K562 (cell line): ENCODE measurements around the gene TMEM273. TPM values are rescaled to one million over a fixed set of nuclear protein-coding genes. Genes with fewer than 3 reads are reported as not detected.

ENCODE experiments used
- BACH1 ChIP-seq: fragments of 200-800 bp; sonication (Bioruptor generic); IDR thresholded peaks from 2 replicates; pipeline ENCODE4 v1.6.1; 2016; ENCODE audit warnings: missing genetic modification characterization, missing compliant biosample characterization
- C11orf30 ChIP-seq: fragments of 450-650 bp; IDR thresholded peaks from 2 replicates; pipeline ENCODE4 v1.6.1; 2016; ENCODE audit warnings: low read depth, mild to moderate bottlenecking
- CCNT2 ChIP-seq: IDR thresholded peaks from 2 replicates; pipeline ENCODE4 v1.6.1; 2011; ENCODE audit warnings: borderline replicate concordance, low read depth, mild to moderate bottlenecking, moderate library complexity, mixed read lengths, low read length; ENCODE audit not compliant: insufficient read length; ENCODE audit errors: extremely low read depth
- MBD2 ChIP-seq: sonication (generic); IDR thresholded peaks from 2 replicates; pipeline ENCODE4 v1.6.1; 2016; ENCODE audit warnings: low read depth, borderline replicate concordance
- NCOA4 ChIP-seq: fragments of 450-650 bp; IDR thresholded peaks from 2 replicates; pipeline ENCODE4 v1.6.1; 2018; ENCODE audit warnings: mild to moderate bottlenecking; ENCODE audit not compliant: partially characterized antibody
- NFIX ChIP-seq: fragments of 250-450 bp; sonication (Bioruptor Pico); IDR thresholded peaks from 2 replicates; pipeline ENCODE4 v1.4.0; 2020; ENCODE audit warnings: low read depth, mild to moderate bottlenecking, moderate library complexity
- NONO ChIP-seq, 2 experiments: fragments of 200-400 bp in 1 of 2; fragments of 450-650 bp in 1 of 2; formaldehyde crosslinking in 1 of 2; IDR thresholded peaks; 2 replicates each; pipeline ENCODE4 v1.6.1; 2017; ENCODE audit warnings: low read depth in 2 of 2, mild to moderate bottlenecking in 2 of 2, moderate library complexity in 2 of 2, low read length in 1 of 2
- SNIP1 ChIP-seq: fragments of 450-650 bp; IDR thresholded peaks from 2 replicates; pipeline ENCODE4 v1.7.1; 2017; ENCODE audit warnings: low read depth, mild to moderate bottlenecking
- SRSF7 ChIP-seq: fragments of 200-400 bp; formaldehyde crosslinking; optimal IDR thresholded peaks from 2 replicates; pipeline ENCODE3; 2017; ENCODE audit warnings: mild to moderate bottlenecking, low read depth, low read length
- U2AF1 ChIP-seq: fragments of 200-400 bp; formaldehyde crosslinking; optimal IDR thresholded peaks from 2 replicates; pipeline ENCODE3; 2017; ENCODE audit warnings: mild to moderate bottlenecking, low read depth, low read length, moderate library complexity
- ZNF263 ChIP-seq: sonication (generic); formaldehyde crosslinking; IDR thresholded peaks from 2 replicates; pipeline ENCODE4 v1.8.0; 2022; ENCODE audit warnings: mild to moderate bottlenecking, missing genetic modification reagents, borderline replicate concordance
- polyA plus RNA-seq, 8 experiments: library from polyadenylated mRNA; depleted of rRNA in 4 of 8; stranded (reverse) in 5 of 8; unstranded in 3 of 8; fragments of >200 nt; fragmentation: Nextera tagmentation in 2 of 8; fragmentation: Illumina TruSeq in 1 of 8; extraction: Ambion mirVana in 2 of 8; extraction: Trizol in 1 of 8; gene quantifications; 2 replicates each; pipeline versions ENCODE4 v1.2.1 to v1.2.3, GENCODE V29; 2011 to 2014; ENCODE audit warnings: inconsistent platforms in 1 of 8, missing spikeins in 1 of 8
- total RNA-seq, 7 experiments: library from RNA; depleted of rRNA in 6 of 7; stranded (reverse); fragments of >200 nt in 6 of 7; fragmentation: Illumina TruSeq in 2 of 7; extraction: Trizol in 2 of 7; gene quantifications; 2 replicates each; pipeline versions ENCODE4 v1.2.1 to v1.2.3, GENCODE V29; 2011 to 2021; ENCODE audit warnings: low replicate concordance in 1 of 7
- TF ChIP-seq, protein P1 (sequence below): fragments of 450-650 bp; formaldehyde crosslinking; IDR thresholded peaks from 2 replicates; pipeline ENCODE4 v1.4.0; 2020; ENCODE audit warnings: mild to moderate bottlenecking, moderate library complexity
- TF ChIP-seq, protein P2 (sequence below): fragments of 450-650 bp; formaldehyde crosslinking; IDR thresholded peaks from 2 replicates; pipeline ENCODE4 v1.4.0; 2020; ENCODE audit warnings: mild to moderate bottlenecking
- TF ChIP-seq, protein P3 (sequence below), 2 experiments: fragments of 450-650 bp in 1 of 2; IDR thresholded peaks; 2 replicates each; pipeline ENCODE4 v1.6.1; 2011 to 2017; ENCODE audit warnings: low read depth in 2 of 2, antibody characterized with exemption in 1 of 2, borderline replicate concordance in 1 of 2, low read length in 1 of 2, mild to moderate bottlenecking in 1 of 2, mixed read lengths in 1 of 2; ENCODE audit not compliant: control insufficient read depth in 1 of 2
- TF ChIP-seq, protein P4 (sequence below): fragments of 200-800 bp; sonication (Bioruptor generic); IDR thresholded peaks from 2 replicates; pipeline ENCODE4 v1.6.1; 2017; ENCODE audit warnings: missing genetic modification characterization, missing compliant biosample characterization
- TF ChIP-seq, protein P5 (sequence below): fragments of 450-650 bp; IDR thresholded peaks from 2 replicates; pipeline ENCODE4 v1.6.1; 2016; ENCODE audit warnings: low read depth, mild to moderate bottlenecking, moderate library complexity

The TMEM273 gene
- total and polyA plus RNA-seq, 9 of the 15 experiments (the other 6 are each of a cell fraction or from before 2014, with no cell fraction given), result 39.2 to 131 (median 95.6) TPM

DNA sequence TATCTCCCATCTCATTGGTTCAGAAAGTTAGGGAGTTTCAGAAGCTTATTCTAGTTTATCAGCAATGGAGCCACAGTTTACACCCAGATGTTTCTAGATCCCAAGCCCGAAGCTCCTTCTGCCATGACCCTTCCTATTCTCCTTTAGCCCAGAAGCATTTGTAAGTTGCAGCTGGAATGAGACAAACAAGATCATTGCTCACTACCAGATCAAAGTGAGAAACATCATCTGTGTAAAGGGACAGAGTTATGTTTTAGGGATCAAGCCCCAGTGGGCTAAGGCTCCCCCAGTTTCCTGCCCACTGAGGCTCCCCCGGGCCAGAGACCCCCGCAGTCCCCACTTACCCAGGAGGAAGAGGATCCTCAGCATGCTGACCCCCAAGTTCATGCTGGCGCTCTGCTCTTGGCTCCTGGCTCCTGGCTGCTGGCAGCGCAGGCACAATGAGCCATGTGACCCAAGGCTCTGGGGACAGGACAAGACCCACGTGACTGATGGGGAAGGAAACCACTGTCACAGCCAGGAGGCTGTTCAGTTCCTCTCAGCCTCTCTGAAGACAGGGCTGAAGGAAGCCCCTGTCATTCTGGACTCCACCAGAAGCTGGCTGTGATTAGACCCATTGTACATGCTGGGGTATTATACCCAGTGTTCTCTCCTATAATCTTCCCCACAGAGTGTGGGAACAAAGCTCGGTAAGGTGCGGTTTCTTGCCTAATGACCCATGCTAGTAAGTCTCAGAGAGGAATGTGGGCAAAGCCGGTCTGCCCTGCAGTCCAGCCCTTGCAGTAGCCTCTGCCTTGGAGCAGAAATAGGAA, at the start of gene TMEM273 (continued):
- no peak for TF ChIP-seq MBD2
- TF ChIP-seq, protein P1, sequence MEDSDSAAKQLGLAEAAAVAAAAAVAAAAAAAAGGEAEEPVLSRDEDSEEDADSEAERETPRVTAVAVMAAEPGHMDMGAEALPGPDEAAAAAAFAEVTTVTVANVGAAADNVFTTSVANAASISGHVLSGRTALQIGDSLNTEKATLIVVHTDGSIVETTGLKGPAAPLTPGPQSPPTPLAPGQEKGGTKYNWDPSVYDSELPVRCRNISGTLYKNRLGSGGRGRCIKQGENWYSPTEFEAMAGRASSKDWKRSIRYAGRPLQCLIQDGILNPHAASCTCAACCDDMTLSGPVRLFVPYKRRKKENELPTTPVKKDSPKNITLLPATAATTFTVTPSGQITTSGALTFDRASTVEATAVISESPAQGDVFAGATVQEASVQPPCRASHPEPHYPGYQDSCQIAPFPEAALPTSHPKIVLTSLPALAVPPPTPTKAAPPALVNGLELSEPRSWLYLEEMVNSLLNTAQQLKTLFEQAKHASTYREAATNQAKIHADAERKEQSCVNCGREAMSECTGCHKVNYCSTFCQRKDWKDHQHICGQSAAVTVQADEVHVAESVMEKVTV (CRISPR knock-in tag), result peak; percentile 4; the same call in 1 of the 2 replicates
- TF ChIP-seq ZNF263, result no peak
- TF ChIP-seq, protein P2, sequence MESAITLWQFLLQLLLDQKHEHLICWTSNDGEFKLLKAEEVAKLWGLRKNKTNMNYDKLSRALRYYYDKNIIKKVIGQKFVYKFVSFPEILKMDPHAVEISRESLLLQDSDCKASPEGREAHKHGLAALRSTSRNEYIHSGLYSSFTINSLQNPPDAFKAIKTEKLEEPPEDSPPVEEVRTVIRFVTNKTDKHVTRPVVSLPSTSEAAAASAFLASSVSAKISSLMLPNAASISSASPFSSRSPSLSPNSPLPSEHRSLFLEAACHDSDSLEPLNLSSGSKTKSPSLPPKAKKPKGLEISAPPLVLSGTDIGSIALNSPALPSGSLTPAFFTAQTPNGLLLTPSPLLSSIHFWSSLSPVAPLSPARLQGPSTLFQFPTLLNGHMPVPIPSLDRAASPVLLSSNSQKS (CRISPR knock-in tag), result no peak
- TF ChIP-seq CCNT2, result no peak
- no peak for TF ChIP-seq NCOA4
- no peak for TF ChIP-seq BACH1 (tag)
- no peak for TF ChIP-seq U2AF1
- no peak for TF ChIP-seq NFIX (CRISPR knock-in tag)
- TF ChIP-seq C11orf30, result no peak
- no peak for TF ChIP-seq SNIP1
- no peak for TF ChIP-seq NONO (IDR thresholded peaks at IDR 0.05; ENCODE audit: low read depth in 2 of 2, low read length in 1 of 2)
- TF ChIP-seq, protein P3, sequence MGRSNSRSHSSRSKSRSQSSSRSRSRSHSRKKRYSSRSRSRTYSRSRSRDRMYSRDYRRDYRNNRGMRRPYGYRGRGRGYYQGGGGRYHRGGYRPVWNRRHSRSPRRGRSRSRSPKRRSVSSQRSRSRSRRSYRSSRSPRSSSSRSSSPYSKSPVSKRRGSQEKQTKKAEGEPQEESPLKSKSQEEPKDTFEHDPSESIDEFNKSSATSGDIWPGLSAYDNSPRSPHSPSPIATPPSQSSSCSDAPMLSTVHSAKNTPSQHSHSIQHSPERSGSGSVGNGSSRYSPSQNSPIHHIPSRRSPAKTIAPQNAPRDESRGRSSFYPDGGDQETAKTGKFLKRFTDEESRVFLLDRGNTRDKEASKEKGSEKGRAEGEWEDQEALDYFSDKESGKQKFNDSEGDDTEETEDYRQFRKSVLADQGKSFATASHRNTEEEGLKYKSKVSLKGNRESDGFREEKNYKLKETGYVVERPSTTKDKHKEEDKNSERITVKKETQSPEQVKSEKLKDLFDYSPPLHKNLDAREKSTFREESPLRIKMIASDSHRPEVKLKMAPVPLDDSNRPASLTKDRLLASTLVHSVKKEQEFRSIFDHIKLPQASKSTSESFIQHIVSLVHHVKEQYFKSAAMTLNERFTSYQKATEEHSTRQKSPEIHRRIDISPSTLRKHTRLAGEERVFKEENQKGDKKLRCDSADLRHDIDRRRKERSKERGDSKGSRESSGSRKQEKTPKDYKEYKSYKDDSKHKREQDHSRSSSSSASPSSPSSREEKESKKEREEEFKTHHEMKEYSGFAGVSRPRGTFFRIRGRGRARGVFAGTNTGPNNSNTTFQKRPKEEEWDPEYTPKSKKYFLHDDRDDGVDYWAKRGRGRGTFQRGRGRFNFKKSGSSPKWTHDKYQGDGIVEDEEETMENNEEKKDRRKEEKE (IDR thresholded peaks at IDR 0.05; ENCODE audit: borderline replicate concordance in 1 of 2, control insufficient read depth in 1 of 2, low read depth in 2 of 2, low read length in 1 of 2), result no peak
- no peak for TF ChIP-seq SRSF7
- TF ChIP-seq, protein P4, sequence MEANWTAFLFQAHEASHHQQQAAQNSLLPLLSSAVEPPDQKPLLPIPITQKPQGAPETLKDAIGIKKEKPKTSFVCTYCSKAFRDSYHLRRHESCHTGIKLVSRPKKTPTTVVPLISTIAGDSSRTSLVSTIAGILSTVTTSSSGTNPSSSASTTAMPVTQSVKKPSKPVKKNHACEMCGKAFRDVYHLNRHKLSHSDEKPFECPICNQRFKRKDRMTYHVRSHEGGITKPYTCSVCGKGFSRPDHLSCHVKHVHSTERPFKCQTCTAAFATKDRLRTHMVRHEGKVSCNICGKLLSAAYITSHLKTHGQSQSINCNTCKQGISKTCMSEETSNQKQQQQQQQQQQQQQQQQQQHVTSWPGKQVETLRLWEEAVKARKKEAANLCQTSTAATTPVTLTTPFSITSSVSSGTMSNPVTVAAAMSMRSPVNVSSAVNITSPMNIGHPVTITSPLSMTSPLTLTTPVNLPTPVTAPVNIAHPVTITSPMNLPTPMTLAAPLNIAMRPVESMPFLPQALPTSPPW, result no peak
- TF ChIP-seq, protein P5, sequence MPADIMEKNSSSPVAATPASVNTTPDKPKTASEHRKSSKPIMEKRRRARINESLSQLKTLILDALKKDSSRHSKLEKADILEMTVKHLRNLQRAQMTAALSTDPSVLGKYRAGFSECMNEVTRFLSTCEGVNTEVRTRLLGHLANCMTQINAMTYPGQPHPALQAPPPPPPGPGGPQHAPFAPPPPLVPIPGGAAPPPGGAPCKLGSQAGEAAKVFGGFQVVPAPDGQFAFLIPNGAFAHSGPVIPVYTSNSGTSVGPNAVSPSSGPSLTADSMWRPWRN, result no peak
